ENCODE measurements around the gene KLF9.

Gene KLF9

DNA sequence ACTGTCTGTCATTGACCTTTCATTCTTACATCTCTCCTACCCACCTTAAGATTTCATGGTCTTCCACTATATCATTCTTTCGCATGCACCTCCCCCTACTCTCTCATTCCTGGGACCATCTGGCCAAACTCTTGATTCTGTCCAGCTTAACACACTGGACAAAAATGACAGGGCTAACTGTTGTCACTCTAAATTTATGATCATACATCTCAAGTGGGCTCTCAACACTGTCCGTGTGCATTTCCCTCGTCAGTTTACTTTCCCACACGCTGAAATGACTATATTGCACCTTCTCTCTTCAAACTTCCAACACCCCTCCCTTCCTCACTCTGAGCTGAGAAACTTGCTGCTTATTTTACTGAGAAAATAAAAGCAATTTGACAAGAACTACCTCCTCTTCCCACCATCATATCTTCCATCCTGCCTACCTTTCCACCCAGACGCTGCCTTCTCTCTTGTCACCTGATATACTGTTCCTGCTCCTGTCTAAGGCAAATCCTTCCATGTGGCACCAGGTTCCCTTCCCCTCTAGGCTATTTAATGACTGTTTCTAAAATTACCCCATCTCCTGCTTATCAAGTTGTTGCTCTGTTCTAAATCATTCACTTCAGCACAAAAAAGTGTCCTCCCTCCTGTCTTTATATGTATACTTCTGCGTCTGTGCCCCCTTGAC lies 8.1 kb upstream of the KLF9 start:
- DNase-seq (ENCODE audit: low read depth, low spot score) = no peak

DNA sequence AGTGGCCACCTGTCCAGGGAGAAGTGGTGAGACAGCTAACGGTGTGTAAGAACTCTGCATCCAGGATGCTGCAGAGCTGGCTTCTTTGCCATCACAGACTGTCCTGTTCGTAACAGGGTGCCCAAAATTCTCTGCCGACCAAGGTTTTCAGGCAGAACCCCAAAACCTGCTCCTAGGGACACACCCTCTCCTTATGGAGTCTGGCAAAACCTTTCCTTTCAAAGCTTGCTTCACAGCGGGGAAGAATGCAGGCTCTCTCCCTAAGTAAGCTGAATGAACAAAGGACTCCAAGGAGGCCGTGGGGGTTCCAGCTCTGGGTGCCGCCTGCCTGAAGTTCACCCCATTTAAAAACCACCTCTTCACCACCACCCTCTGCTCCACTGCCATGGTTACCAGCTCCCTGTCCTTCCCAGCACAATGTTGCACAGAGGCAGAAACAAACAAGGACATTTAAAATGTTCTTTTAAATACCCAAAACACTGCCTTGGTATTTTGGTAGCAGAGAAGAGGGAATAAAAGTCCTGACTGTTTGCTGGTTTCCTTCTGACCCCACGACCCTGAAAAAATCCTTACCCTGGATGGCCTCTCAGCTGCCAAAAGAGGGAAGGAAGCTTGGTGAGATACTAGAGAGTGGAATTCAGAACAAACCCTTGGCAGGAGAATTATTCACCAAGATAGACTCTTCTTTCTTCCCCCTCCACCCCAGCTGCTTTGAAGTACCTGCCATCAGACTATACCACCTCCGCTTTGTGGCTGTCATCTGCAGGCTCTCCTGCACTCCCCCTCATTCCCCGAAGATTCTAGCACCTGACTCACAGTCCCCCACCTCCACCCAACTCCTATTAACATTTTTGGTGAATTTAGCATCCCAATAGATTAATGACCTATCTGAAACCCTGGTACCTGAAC lies 7.1 kb upstream of the KLF9 start:
- DNase-seq (ENCODE audit: low read depth, low spot score) = peak; percentile 59

DNA sequence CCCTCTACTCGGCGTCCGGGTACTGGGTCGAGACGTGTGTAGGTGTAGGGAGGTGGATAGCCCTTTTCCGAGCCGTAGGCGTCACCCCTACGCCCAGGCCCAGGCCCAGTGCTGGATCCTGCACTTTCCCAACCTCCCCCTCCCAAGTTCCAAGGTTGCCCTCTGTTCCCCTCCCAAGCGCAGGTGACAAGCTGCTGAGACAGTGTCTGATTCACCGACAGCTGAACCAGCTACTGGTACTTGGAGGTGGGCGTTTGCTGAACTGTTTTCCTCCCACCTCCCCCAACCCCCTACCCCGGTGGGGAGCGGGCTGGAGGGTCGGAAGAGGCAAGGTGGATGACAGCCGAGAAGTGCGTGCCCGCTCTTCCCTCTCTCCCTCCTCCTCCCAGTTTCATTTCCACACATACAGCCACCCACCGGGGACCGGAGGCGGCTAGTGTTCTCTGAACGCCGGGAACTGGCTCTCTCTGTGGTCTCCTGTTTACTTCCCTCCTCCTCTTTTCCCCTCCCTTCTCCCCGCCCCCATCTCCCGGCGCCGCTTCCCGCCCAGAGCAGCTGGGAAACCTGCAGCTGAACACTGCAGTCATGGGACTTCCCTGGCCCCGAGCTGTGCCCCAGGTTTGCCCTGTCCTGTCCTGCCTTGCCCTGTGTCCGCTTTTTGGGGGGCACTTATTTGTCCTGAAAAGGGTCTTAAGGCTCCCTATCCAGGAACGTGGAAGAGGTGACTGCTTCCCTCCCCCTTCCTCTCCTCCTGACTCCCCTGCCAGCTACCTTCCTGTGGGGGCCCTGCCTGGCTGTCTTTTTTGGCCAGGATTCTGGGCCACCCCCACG lies 6.2 kb upstream of the KLF9 start:
- peak; percentile 95 for DNase-seq (ENCODE audit: low read depth, low spot score)

DNA sequence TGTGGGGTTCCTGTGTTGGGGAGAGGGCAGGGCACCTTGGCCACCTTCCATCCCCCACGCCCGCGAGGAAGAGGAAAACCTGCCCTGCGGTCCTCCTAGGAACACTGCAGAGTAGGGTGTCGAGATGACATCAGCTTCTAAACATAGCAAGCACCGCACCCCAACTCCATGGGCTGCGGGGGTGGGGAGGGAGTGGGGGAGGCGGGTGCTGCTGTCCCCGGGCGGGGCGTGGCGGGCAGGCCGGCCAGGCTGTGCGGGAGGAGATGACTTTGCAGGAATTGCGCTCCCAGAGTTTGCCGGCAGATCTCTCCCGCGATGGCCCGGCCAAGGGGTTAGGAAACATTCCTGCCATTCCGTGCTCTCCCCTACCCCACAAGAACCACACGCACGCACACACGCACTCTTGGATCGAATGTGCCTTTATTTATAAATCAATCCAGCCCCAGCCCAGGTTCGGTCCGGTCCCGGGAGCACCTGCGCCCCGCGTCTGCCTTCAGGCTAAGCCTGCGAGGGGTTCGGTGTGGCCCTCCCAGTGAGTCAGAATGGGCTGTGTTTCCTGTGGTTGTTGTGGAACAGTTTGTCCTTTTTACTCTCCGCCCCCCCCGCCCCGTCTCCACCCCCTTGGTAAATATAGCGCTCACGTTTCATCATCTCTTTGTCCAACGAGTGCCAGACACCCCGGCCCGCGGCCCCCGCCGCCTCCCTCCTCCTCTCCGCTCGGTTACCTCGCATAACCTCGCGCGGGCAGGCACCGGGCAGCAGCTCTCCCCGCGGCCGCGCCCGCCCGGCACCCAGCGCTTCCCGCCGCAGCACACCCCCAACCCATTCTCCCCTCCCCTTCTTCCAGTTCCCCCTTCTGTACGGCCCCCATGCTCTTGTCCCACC lies 5.3 kb upstream of the KLF9 start:
- peak; percentile 99 for DNase-seq (ENCODE audit: low read depth, low spot score)

DNA sequence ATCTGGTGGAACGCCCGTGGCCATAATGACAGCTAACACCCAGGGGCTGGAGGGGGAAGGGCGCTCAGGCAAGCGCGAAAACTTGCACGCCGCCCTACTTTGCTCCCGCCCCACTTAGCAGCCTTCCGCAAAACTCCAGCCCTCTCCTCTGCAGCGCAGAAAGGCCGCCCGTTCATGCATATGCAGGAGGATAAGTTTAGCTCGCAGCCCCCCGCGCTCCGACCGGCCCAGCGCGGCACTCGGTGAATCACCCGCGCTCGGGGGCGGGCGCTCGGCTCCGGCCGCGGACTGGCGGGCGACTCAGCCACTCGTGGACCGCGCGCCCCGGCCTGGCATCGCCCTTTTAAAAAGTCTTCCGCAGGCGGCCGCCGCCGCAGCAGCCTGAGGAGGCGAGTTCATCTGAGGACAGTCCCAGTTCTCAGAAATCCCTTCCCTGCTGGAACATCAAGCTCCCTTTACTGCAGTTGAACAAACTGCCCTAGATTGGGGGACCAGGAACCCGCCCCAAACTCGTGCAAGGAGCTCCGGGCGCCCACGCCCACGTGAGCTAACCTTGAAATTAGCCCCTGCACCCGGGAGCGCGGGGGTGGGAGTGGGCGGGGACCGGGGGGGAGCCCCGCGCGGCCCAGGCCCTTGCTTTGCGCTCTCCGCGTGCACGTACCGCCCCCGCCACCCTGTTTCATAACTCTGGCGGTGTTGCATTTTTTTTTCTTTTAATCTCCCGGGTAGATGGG lies 4.5 kb upstream of the KLF9 start:
- DNase-seq (ENCODE audit: low read depth, low spot score) = peak; percentile 99

DNA sequence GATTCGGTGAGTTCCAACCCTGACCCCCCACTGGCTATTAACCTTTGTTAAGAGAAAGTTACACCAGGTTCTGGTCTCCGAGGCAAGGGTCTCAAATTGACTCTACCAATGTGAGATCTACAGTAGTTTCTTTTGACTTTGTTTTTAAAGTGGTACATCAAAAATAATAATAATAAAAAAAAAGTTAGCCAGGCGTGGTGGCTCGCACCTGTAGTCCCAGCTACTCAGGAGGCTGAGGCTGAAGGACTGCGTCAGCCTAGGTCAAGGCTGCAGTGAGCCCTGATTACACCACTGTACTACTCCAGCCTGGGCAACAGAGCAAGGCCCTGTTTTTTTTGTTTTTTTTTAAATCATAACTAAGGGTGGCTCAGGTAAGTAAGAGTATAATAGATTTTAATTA lies 1.0 kb upstream of the KLF9 start:
- DNase-seq (ENCODE audit: low read depth, low spot score) = no peak

DNA sequence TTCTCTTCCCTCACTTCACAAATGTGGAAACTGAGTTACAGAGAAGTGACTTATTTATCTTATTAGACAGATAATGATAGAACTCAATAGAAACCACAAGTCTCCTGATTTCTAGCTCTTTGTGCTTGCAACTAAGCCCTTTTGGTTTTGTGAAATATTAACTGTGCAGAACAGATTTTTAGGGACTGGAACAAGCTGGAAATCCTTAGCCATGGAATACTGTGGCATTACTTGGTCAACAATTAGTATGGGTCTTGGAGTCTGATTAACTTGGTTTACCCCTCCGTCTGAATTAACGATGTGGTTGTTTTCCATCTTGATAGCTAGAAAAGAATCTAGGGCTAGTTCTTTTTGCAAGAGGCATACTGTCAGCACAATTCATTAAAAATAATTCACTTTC lies 584 bp upstream of the KLF9 start:
- DNase-seq (ENCODE audit: low read depth, low spot score) = no peak

DNA sequence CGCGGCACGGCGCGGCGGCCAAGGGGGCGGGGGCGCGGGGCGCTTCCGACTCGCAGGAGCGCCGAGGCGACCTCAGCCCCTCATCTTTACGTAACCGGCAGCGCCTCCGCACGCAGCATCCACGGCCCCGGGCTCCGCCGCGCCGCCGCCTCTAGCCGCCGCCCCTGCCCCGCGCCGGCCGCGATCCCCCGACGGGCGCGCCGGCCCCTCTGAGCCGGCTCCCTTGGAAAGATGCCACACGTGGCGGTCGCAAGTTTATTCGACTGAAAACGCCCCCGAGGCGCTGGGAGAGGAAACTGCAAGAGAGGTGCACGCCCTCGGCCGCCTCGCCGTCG lies 1.0 kb downstream of the KLF9 start:
- no peak for DNase-seq (ENCODE audit: low read depth, low spot score)

DNA sequence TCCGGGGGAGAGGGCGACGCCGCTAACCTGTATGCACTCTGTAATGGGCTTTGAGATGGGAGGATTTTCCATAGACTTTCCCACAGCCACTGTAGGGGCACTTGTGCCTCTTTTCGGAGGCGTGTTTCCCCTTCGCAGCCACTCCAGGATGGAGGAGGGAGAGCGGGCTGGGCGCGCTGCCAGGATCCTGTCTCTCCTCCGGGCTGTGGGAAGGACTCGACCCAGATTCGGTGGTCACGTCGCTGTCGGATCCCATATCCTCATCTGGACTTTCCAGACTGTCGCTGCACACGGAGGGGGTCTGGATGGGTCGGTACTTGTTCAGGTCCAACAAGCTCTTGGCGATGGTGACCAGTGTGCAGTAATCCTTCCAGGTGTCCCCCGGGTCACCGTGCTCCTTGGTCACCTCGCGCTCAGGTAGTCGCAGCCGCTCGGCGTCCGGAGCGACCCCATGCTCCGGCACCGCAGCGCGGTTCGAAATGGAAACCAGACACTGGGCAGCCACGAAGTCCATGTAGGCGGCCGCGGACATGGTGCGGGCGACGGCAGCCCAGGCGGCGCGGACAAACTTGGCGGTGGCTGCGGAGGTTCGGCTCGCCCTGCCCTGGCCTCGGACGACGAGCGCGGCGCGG lies 1.5 kb downstream of the KLF9 start:
- DNase-seq (ENCODE audit: low read depth, low spot score) = peak; percentile 92

DNA sequence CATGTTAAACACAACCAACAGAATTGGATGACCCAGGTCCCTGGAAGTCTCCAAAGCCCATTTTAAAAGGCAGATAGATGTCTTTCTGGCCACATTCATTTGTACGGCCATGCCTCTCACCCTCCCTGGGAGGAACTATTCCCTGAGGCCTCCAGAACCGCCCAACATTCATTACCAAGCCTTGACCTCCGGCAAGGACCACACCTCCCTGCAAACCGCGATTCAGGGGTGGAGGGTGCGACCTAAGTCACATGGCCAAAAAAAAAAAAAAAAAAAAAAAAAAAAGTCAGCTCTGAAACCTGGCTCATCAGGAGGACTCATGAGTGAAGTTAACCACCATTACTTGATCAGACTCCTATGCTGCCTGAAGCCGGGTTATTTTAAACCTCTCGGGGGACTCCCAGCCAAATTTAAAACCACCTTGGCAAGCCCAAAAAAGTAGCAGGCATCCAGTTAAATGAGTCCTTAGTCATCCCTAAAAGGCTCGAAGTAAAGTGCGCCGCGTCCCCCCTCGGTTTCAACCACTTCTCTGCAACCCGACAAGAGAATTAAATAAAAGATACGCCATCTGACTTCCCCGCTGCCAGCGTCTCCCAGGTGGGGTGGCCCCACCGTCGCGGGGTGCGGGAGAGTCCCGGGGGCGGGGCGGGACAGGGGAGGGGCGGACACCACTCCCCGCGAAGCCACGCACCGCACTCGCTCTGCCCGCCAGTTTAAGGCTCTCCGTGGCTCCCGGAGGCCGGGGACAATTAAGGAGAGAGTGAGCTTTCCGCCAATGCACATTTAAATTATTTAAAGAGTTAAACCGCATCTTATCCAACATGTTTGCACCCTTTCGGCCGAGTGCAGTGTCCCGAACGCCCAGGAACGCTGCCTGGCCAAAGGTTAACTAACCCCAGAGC lies 2.3 kb downstream of the KLF9 start:
- DNase-seq (ENCODE audit: low read depth, low spot score) = peak; percentile 84

DNA sequence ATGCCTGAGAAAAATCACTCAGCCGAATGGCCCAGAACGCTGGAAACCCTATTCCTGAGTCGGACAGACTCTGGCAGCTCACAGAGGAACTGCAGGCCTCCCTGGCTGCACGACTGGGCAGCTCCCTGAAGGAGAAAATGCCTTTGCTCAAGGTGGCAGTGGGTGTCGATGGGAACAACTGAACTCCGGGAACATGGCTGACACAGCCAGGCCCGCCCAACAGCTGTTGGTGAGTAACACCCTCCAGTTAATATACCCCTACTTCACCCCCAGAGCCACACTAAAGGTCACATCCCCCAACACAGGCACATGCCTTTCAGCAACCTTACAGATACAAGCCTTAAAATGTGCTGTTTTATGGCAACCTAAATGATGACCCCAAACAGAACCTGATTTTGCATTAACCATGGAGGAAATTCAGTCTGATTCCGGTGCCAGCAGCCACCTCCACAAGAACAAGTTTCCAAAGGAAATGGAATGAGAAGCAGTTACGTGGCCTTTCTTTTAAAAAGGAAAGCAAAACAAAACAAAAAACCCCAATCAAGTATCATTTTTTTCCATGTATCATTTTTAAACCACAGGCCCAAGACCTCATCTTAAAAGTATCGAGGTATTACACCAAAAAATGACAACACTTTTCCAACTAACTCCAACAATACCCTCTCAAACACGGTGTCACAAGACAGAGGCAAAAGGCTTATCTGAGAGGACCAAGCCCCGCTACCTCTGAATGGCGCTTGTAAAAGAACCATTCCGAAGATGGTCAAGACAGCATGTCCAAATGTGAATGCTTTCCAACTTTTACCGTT lies 3.1 kb downstream of the KLF9 start:
- peak; percentile 72 for DNase-seq (ENCODE audit: low read depth, low spot score)

DNA sequence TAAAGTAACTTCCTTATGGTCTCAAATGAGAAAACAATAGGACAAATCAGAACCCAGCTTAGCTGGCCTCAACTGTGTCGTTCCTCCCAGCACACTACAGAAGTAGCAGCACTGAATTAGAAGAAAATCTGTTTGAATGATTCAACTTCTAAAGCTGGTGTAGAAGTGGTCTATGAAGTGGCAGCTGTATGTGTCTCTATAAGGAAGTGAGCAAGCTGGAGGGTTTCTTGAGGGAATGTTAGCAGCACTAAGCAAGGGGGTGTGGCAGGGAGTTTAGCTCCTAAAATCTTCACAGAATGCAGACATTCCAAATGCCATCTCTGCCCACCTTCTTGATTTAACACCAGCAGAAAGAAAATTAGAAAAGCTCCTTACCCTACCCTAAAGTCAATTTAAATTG lies 4.1 kb downstream of the KLF9 start:
- peak; percentile 57 for DNase-seq (ENCODE audit: low read depth, low spot score)

DNA sequence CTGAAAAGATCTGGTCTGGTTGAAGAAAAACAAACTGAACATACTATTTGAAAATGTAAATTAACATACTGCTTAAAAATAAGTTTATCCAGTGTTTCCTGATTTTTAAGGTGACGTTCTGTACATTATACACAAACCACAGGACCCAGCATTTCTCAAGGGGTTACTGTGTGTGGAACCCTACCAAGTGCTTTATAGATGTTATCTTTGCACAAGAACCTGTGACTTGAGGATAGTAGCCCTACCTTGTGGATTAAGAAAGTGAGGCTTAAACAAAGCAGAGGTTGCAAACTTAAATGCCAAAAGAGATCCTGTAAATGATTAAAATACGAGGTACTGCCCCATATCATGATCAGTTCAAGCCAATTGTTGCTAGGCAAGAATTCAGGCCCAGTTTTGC lies 4.7 kb downstream of the KLF9 start:
- no peak for DNase-seq (ENCODE audit: low read depth, low spot score)

DNA sequence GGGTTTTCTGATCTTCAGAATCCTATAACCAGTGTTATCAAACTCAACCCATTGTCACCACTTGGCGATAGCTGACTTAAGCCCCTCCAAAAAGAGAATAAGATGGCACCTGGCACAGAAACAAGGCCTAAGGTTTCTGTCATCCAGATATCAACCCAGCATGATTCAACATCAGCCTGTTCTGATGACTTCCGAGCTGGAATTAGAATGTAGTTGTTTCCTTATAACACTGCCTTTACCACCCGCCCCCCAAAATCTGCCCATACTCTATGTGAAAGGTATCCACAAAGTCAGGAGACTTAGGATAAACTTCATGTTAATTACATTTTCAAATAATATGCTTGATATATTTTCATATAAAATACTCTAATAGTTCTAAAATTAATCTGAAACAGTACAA lies 5.2 kb downstream of the KLF9 start:
- no peak for DNase-seq (ENCODE audit: low read depth, low spot score)

DNA sequence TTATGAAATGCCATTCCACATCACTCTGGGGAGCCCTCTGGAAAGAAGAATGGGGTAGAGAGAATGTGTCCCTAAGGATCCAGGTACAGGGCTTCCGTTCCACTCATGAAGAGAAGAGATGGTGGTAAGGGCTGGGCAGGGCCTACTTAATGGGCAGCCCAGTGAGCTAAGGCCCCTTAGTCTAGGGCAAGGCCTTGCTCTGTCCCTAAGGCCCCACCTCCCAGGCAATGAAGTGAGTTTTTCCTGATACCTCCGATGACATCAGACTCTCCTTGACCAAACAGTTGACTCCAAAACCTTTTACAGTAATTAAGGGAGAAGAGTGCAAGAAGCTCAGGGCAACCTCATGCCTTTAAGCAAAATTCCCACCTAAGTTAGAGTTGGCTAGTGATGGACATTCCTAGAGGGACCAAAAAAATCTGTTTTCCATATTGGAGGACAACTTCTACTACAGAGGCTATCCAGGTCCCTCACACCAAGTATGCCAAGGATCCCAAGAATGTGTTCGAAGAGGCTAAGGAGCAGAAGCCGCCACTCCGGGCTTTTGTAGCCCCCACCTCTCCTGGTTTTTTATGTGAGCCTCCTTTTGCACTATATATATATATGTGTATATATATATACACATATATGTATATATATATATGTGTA lies 5.9 kb downstream of the KLF9 start:
- peak; percentile 83 for DNase-seq (ENCODE audit: low read depth, low spot score)

DNA sequence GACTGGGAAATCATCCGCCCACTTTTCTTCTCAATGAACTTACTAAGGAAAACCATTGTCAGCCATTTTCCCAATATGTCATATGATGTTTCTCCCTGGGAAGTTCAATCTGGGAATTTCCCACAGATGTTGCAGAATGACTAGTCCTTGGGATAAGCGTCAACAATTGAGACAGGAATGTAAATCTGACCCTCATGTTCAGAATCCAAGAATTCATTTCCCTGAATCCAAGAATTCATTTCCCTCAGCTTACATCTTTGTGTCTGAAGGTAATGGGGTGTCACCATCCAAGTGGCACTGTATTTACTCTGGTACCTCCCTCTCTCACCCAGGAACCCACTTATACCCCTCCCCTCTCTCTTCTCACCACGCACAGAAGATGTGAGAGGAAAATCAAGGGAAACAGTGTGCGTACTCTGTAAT lies 7.4 kb downstream of the KLF9 start:
- peak; percentile 85 for DNase-seq (ENCODE audit: low read depth, low spot score)

DNA sequence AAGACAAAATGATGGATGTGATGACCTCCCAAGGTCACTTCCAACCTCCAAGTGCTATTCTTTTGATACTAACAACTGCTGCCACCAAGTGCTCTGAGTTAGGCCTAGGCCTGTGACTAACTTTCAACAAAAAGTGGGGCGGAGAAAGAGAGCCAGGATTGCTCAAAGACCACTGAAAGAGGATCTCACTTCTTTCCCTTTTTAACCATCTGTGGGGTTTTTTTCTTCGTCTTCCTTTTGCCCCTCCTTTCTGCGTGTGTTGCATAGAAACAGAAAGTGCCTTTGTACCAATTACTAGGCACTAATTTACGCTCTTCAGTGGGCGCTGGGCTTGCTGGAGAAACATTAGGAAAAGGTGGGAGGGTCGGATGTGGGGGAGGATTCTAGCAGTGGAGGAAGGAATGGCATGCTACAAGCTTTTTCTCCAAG lies 8.0 kb downstream of the KLF9 start:
- peak; percentile 71 for DNase-seq (ENCODE audit: low read depth, low spot score)
